Right lobe of liver (tissue), 4 donors: ENCODE data around the gene KCNQ5.

Experiments
- POLR2A ChIP-seq: fragments of 450-650 bp; IDR thresholded peaks from one replicate; pipeline ENCODE4 v1.6.1; 2017; ENCODE audit warnings: antibody characterized with exemption, mild to moderate bottlenecking
- TF ChIP-seq, protein P1 (sequence below), 4 donors: fragments of 200-600 bp in 3 of 4; fragments of 450-650 bp in 1 of 4; IDR thresholded peaks; one replicate each; pipeline versions ENCODE4 v1.5.1 to v1.8.0; 2016 to 2022; ENCODE audit warnings: antibody characterized with exemption in 4 of 4, mild to moderate bottlenecking in 2 of 4
- donor health status: DM: no; HTN: no; CAD: no.
- donor health status: DM: no; HTN: no; CAD: no.
- donor health status: DM: no; HTN: yes; CAD: no.

DNA sequence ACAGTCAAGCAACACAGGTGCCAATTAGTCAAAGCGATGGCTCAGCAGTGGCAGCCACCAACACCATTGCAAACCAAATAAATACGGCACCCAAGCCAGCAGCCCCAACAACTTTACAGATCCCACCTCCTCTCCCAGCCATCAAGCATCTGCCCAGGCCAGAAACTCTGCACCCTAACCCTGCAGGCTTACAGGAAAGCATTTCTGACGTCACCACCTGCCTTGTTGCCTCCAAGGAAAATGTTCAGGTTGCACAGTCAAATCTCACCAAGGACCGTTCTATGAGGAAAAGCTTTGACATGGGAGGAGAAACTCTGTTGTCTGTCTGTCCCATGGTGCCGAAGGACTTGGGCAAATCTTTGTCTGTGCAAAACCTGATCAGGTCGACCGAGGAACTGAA lies 572.9 kb downstream of the KCNQ5 start:
- TF ChIP-seq, protein P1, sequence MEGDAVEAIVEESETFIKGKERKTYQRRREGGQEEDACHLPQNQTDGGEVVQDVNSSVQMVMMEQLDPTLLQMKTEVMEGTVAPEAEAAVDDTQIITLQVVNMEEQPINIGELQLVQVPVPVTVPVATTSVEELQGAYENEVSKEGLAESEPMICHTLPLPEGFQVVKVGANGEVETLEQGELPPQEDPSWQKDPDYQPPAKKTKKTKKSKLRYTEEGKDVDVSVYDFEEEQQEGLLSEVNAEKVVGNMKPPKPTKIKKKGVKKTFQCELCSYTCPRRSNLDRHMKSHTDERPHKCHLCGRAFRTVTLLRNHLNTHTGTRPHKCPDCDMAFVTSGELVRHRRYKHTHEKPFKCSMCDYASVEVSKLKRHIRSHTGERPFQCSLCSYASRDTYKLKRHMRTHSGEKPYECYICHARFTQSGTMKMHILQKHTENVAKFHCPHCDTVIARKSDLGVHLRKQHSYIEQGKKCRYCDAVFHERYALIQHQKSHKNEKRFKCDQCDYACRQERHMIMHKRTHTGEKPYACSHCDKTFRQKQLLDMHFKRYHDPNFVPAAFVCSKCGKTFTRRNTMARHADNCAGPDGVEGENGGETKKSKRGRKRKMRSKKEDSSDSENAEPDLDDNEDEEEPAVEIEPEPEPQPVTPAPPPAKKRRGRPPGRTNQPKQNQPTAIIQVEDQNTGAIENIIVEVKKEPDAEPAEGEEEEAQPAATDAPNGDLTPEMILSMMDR (IDR thresholded peaks at IDR 0.05) = no peak
- TF ChIP-seq POLR2A = no peak
